Coronary artery (tissue), 2 donors: ENCODE data around the gene FAM210A.

Experiments
- DNase-seq: peaks from one replicate; pipeline ENCODE4 v3.0.0-alpha.2; 2017; ENCODE audit warnings: low spot score
- H3K27ac ChIP-seq, 2 donors: fragments of 200-600 bp; sonication (generic); one replicate each; pipeline ENCODE4 v1.5.1; 2016 to 2019
- H3K4me3 ChIP-seq: fragments of 200-600 bp; sonication (generic); 2 replicates; pipeline ENCODE4 v1.5.1; 2016; ENCODE audit warnings: mild to moderate bottlenecking, moderate library complexity
- CTCF ChIP-seq: fragments of 200-600 bp; sonication (generic); IDR thresholded peaks from one replicate; pipeline ENCODE4 v1.5.1; 2019; ENCODE audit warnings: antibody characterized with exemption

FAM210A gene

GRCh38 chr18:13621886-13622619, 104.3 kb downstream of the FAM210A start:
- no peak overlapping the region for H3K27ac ChIP-seq
- no peak for TF ChIP-seq CTCF
- no peak for DNase-seq
- no peak overlapping the region for H3K4me3 ChIP-seq

GRCh38 chr18:13621446-13621849, 104.9 kb downstream of the FAM210A start:
- no peak for DNase-seq
- TF ChIP-seq CTCF, result no peak
- no peak overlapping the region for H3K27ac ChIP-seq

GRCh38 chr18:13620818-13621445, 105.4 kb downstream of the FAM210A start:
- Histone ChIP-seq H3K27ac (no peak overlapping the region), H3K4me3 (no peak overlapping the region)
- no peak for DNase-seq
- TF ChIP-seq CTCF, result no peak

More at GRCh38 chr18:13621446-13621849, 104.9 kb downstream of the FAM210A start:
- H3K4me3 ChIP-seq, result no peak overlapping the region

- DNase-seq, result no peak
- Histone ChIP-seq H3K27ac (no peak overlapping the region), H3K4me3 (no peak overlapping the region)
- TF ChIP-seq CTCF, result no peak
Measured at GRCh38 chr18:13620206-13620672, 106.1 kb downstream of the FAM210A start.

GRCh38 chr18:13619505-13620205, 106.7 kb downstream of the FAM210A start:
- Histone ChIP-seq H3K27ac (no peak overlapping the region), H3K4me3 (no peak overlapping the region)
- no peak for TF ChIP-seq CTCF
- DNase-seq, result no peak

- TF ChIP-seq CTCF, result no peak
- no peak for DNase-seq
- no peak overlapping the region for H3K4me3 ChIP-seq
- peak overlapping the region in 1 of 2 donors; percentile 16 for H3K27ac ChIP-seq
Measured at GRCh38 chr18:13618760-13619438, 107.5 kb downstream of the FAM210A start.
